ENCODE measurements around the gene UBE2D2.
"Not testable (repeated sequence)": the region's sequence is repeated elsewhere in the genome, so short reads cannot be mapped to it uniquely, and the experiment has no call there.

DNA sequence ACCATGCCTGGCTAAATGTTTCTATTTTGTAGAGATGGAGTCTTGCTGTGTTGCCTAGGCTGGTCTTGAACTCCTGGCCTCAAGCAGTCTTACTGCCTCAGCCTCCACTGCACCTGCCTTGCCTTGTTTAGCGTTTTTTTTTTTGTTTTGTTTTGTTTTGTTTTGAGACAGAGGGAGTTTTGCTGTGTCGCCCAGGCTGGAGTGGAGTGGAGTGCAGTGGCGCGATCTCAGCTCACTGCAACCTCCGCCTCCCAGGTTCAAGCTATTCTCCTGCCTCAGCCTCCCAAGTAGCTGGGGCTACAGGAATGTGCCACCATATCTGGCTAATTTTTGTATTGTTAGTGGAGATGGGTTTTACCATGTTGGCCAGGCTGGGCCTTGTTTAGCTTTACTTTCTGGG, 27.0 kb downstream of the UBE2D2 start:
- not testable (repeated sequence) for TF ChIP-seq POLR2A, CTCF, POLR2AphosphoS5 (IDR thresholded peaks at IDR 0.05)

Measured in upper lobe of left lung (tissue), 4 donors.